Astrocyte (in vitro differentiated cells and primary cell): ENCODE results near the gene GALNT2. TPM values are rescaled to one million over a fixed set of nuclear protein-coding genes. Genes with fewer than 3 reads are reported as not detected.

ENCODE experiments used
- DNase-seq: peaks from one replicate; pipeline ENCODE4 v3.0.0-alpha.2; 2010; ENCODE audit warnings: low read depth
- FAIRE-seq: peaks from 2 replicates; lab custom pipeline; 2011; peaks lifted over from hg19 to GRCh38; lab: Jason Lieb, UNC
- H2AFZ ChIP-seq: 2 replicates; pipeline ENCODE4 v1.6.0; 2012; ENCODE audit warnings: low read depth, low read length, inconsistent platforms
- H3K27ac ChIP-seq: 2 replicates; pipeline ENCODE4 v1.5.1; 2011; ENCODE audit warnings: low read depth, low read length, inconsistent platforms
- H3K27me3 ChIP-seq: 2 replicates; pipeline ENCODE4 v1.6.0; 2011; ENCODE audit warnings: low read length, inconsistent platforms; ENCODE audit not compliant: insufficient read depth
- H3K36me3 ChIP-seq: 2 replicates; pipeline ENCODE4 v1.5.1; 2011; ENCODE audit warnings: low read length, inconsistent platforms; ENCODE audit not compliant: insufficient read depth
- H3K4me1 ChIP-seq: 2 replicates; pipeline ENCODE4 v1.5.1; 2011; ENCODE audit warnings: low read length, inconsistent platforms; ENCODE audit not compliant: insufficient read depth
- H3K4me2 ChIP-seq: 2 replicates; pipeline ENCODE4 v1.6.0; 2012; ENCODE audit warnings: low read length, inconsistent platforms
- H3K4me3 ChIP-seq: 2 replicates; pipeline ENCODE4 v1.5.1; 2011; ENCODE audit warnings: low read depth, mild to moderate bottlenecking, low read length, inconsistent platforms; ENCODE audit not compliant: insufficient read depth
- H3K79me2 ChIP-seq: 2 replicates; pipeline ENCODE4 v1.6.0; 2012; ENCODE audit warnings: mild to moderate bottlenecking, low read length, inconsistent platforms; ENCODE audit not compliant: insufficient read depth
- H3K9ac ChIP-seq: 2 replicates; pipeline ENCODE4 v1.6.0; 2012; ENCODE audit warnings: mild to moderate bottlenecking, low read length, inconsistent platforms
- H3K9me3 ChIP-seq: 2 replicates; pipeline ENCODE4 v1.5.1; 2012; ENCODE audit warnings: low read depth, mild to moderate bottlenecking, low read length, inconsistent platforms; ENCODE audit not compliant: insufficient read depth
- H4K20me1 ChIP-seq: 2 replicates; pipeline ENCODE4 v1.6.0; 2012; ENCODE audit warnings: low read length, inconsistent platforms; ENCODE audit not compliant: insufficient read depth
- H3K27ac Mint-ChIP-seq: one replicate; pipeline ENCODE4 v1.8.0; 2021; ENCODE audit warnings: mild to moderate bottlenecking, mixed read lengths; ENCODE audit not compliant: unreplicated experiment
- H3K27me3 Mint-ChIP-seq: one replicate; pipeline ENCODE4 v1.8.0; 2021; ENCODE audit warnings: low read depth, mixed read lengths; ENCODE audit not compliant: unreplicated experiment
- H3K36me3 Mint-ChIP-seq: one replicate; pipeline ENCODE4 v1.8.0; 2021; ENCODE audit warnings: low read depth, mixed read lengths; ENCODE audit not compliant: unreplicated experiment
- H3K4me1 Mint-ChIP-seq: one replicate; pipeline ENCODE4 v1.8.0; 2021; ENCODE audit warnings: low read depth, mixed read lengths; ENCODE audit not compliant: unreplicated experiment
- H3K4me3 Mint-ChIP-seq: one replicate; pipeline ENCODE4 v1.8.0; 2021; ENCODE audit warnings: mild to moderate bottlenecking, moderate library complexity, mixed read lengths; ENCODE audit not compliant: unreplicated experiment
- H3K9me3 Mint-ChIP-seq: one replicate; pipeline ENCODE4 v1.8.0; 2021; ENCODE audit warnings: mild to moderate bottlenecking, mixed read lengths; ENCODE audit not compliant: unreplicated experiment
- CTCF ChIP-seq: IDR thresholded peaks from 2 replicates; pipeline ENCODE4 v1.5.1; 2011; ENCODE audit warnings: low read depth, mild to moderate bottlenecking, inconsistent platforms, low read length, moderate library complexity; ENCODE audit not compliant: insufficient read depth
- EZH2 ChIP-seq: IDR thresholded peaks from 2 replicates; pipeline ENCODE4 v1.6.1; 2012; ENCODE audit warnings: mild to moderate bottlenecking, low read length, inconsistent platforms; ENCODE audit not compliant: insufficient read depth
- total RNA-seq: library from RNA; stranded (reverse); gene quantifications from 2 replicates; pipeline ENCODE4 v1.2.1, GENCODE V29; 2021

The GALNT2 gene
- total RNA-seq, 1 donor from 2014 or later = 507 TPM

- Mint-ChIP-seq H3K36me3 (peaks cover 28% of the 10 kb centered on the region), H3K9me3 (peaks cover 10% of the 10 kb centered on the region), H3K4me3 (peak overlapping the region; percentile 47), H3K27me3 (no peaks in the 10 kb centered on the region), H3K27ac (peak overlapping the region; percentile 86), H3K4me1 (peaks cover 93% of the 10 kb centered on the region)
- Histone ChIP-seq H3K9me3 (peaks cover 5% of the 10 kb centered on the region), H3K4me1 (peaks cover 63% of the 10 kb centered on the region), H3K4me3 (no peak overlapping the region), H3K9ac (no peak overlapping the region), H4K20me1 (peaks cover 11% of the 10 kb centered on the region), H3K79me2 (peaks cover 96% of the 10 kb centered on the region), H3K27ac (peak overlapping the region; percentile 96), H3K27me3 (no peaks in the 10 kb centered on the region), H2AFZ (no peak overlapping the region), H3K36me3 (no peaks in the 10 kb centered on the region), H3K4me2 (no peak overlapping the region)
- DNase-seq (no peak), FAIRE-seq (no peak)
- no peak for TF ChIP-seq CTCF
- no peak for TF ChIP-seq EZH2
Measured at GRCh38 chr1:230083053-230083452, 16.0 kb downstream of the GALNT2 start.

GRCh38 chr1:230083746-230084407 is 16.8 kb downstream of the GALNT2 start:
- peak overlapping the region; percentile 99 for H3K27ac Mint-ChIP-seq

More at GRCh38 chr1:230083746-230084407, 16.8 kb downstream of the GALNT2 start:
- Histone ChIP-seq H3K4me3 (peak overlapping the region; percentile 20), H3K79me2 (peaks cover 96% of the 10 kb centered on the region), H2AFZ (no peak overlapping the region), H3K4me2 (peak overlapping the region; percentile 82), H3K9me3 (peaks cover 5% of the 10 kb centered on the region), H3K9ac (peak overlapping the region; percentile 86), H3K36me3 (no peaks in the 10 kb centered on the region), H3K4me1 (peaks cover 57% of the 10 kb centered on the region), H4K20me1 (peaks cover 11% of the 10 kb centered on the region), H3K27me3 (no peaks in the 10 kb centered on the region), H3K27ac (peak overlapping the region; percentile 96)
- no peak for TF ChIP-seq EZH2
- no peak for TF ChIP-seq CTCF
- FAIRE-seq (no peak), DNase-seq (no peak)
- no peaks in the 10 kb centered on the region for H3K27me3 Mint-ChIP-seq
- peaks cover 93% of the 10 kb centered on the region for H3K4me1 Mint-ChIP-seq
- peak overlapping the region; percentile 73 for H3K4me3 Mint-ChIP-seq
- H3K36me3 Mint-ChIP-seq = peaks cover 28% of the 10 kb centered on the region
- peaks cover 10% of the 10 kb centered on the region for H3K9me3 Mint-ChIP-seq
